Cardiac fibroblast (primary cell): Measurements from ENCODE around the gene NOL11.

ENCODE experiments used
- DNase-seq, 2 donors: peaks; one replicate each; pipeline versions ENCODE4 v3.0.0 to v3.0.0-alpha.2; 2010; ENCODE audit warnings: low read depth in 2 of 2
- H3K4me3 ChIP-seq, 2 donors: replicated peaks in 1 of 2; 1 replicate in 1 of 2; 2 replicates in 1 of 2; pipeline ENCODE4 v1.5.1; 2011; ENCODE audit warnings: low read depth in 2 of 2, low read length in 2 of 2, mild to moderate bottlenecking in 2 of 2, moderate library complexity in 1 of 2
- TF ChIP-seq, protein P1 (sequence below): IDR thresholded peaks from one replicate; pipeline ENCODE4 v1.5.1; 2011; ENCODE audit warnings: low read depth, mild to moderate bottlenecking, low read length, inconsistent platforms

NOL11 gene

DNA sequence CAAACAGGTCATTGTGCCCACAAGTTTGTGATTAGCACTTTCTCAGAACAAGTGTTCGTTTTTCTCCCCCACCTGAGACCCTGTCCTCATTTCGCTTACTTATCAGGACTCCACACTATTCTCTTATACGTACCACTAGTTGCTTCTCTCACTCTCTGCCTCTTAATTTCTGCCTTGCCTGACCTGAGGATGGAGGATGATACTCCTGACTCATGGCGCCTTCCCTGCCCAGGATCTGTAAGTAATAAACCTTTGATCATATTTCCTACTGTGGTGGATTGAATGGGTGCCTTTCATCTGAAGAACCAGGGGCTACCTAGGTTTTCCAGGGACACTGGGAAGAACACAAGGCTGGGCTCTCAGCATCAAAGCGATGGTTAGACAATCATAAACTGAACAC is 67.8 kb downstream of the NOL11 start:
- DNase-seq = no peak
- H3K4me3 ChIP-seq = no peak overlapping the region
- TF ChIP-seq, protein P1, sequence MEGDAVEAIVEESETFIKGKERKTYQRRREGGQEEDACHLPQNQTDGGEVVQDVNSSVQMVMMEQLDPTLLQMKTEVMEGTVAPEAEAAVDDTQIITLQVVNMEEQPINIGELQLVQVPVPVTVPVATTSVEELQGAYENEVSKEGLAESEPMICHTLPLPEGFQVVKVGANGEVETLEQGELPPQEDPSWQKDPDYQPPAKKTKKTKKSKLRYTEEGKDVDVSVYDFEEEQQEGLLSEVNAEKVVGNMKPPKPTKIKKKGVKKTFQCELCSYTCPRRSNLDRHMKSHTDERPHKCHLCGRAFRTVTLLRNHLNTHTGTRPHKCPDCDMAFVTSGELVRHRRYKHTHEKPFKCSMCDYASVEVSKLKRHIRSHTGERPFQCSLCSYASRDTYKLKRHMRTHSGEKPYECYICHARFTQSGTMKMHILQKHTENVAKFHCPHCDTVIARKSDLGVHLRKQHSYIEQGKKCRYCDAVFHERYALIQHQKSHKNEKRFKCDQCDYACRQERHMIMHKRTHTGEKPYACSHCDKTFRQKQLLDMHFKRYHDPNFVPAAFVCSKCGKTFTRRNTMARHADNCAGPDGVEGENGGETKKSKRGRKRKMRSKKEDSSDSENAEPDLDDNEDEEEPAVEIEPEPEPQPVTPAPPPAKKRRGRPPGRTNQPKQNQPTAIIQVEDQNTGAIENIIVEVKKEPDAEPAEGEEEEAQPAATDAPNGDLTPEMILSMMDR = no peak
